Activated CD4-positive, alpha-beta T cell treated with anti-CD3 and anti-CD28 coated beads, Interleukin-2, amount 50 U/mL, for 24 hours (primary cell): Measurements from ENCODE around the gene CELA2A.

Experiments
- DNase-seq, 2 donors: peaks; one replicate each; pipeline ENCODE4 v3.0.0-alpha.2; 2020; ENCODE audit warnings: low read depth in 1 of 2, low spot score in 1 of 2

The CELA2A gene

GRCh38 chr1:15456313-15456954, at the start of gene CELA2A:
TSS of gene CELA2A (plus strand) at chr1:15456732. CDS start at chr1:15456754, 22 bp downstream.
- DNase-seq, result no peak

GRCh38 chr1:15407580-15407979, 49.0 kb upstream of the CELA2A start:
- DNase-seq, result no peak

- DNase-seq, result no peak
These were observed 47.6 kb upstream of the CELA2A start for GRCh38 chr1:15408890-15409387.

GRCh38 chr1:15409388-15410222, 46.9 kb upstream of the CELA2A start, which contains the start of gene EFHD2:
TSS of gene EFHD2 (plus strand) at chr1:15409888. CDS start at chr1:15409972, 84 bp downstream.
- peak; percentile 69 to 76 for DNase-seq

GRCh38 chr1:15410223-15410883, 46.2 kb upstream of the CELA2A start:
- no peak for DNase-seq

GRCh38 chr1:15410884-15411245, 45.7 kb upstream of the CELA2A start:
- no peak for DNase-seq

- DNase-seq, result no peak
These were observed 44.9 kb upstream of the CELA2A start for GRCh38 chr1:15411593-15412137.

- DNase-seq, result no peak
These were observed 44.2 kb upstream of the CELA2A start for GRCh38 chr1:15412175-15412800.

GRCh38 chr1:15412843-15413242, 43.7 kb upstream of the CELA2A start:
- no peak for DNase-seq

- no peak for DNase-seq
These were observed 42.7 kb upstream of the CELA2A start for GRCh38 chr1:15413563-15414444.

- DNase-seq, result no peak
These were observed 42.0 kb upstream of the CELA2A start for GRCh38 chr1:15414445-15414983.

- no peak for DNase-seq
These were observed 39.2 kb upstream of the CELA2A start for GRCh38 chr1:15417059-15417934.

GRCh38 chr1:15418806-15419515, 37.6 kb upstream of the CELA2A start:
- DNase-seq, result no peak

GRCh38 chr1:15420853-15421465, 35.6 kb upstream of the CELA2A start:
- DNase-seq, result no peak

GRCh38 chr1:15422871-15423270, 33.7 kb upstream of the CELA2A start:
- DNase-seq, result no peak

- no peak for DNase-seq
These were observed 33.0 kb upstream of the CELA2A start for GRCh38 chr1:15423355-15424077.

GRCh38 chr1:15424146-15424667, 32.3 kb upstream of the CELA2A start:
- DNase-seq, result no peak
